Gastrocnemius medialis (tissue), 4 donors: ENCODE measurements around the gene SHOC2.

ENCODE experiments used
- CTCF ChIP-seq, 5 experiments: fragments of 450-650 bp in 3 of 5; fragments of 200-600 bp in 2 of 5; sonication (generic) in 2 of 5; IDR thresholded peaks in 4 of 5; conservative IDR thresholded peaks in 1 of 5; 1 replicate in 4 of 5; 2 replicates in 1 of 5; pipeline ENCODE4 v1.5.1; 2016 to 2019; ENCODE audit warnings: antibody characterized with exemption in 5 of 5, mild to moderate bottlenecking in 3 of 5, moderate library complexity in 3 of 5
- POLR2A ChIP-seq, 2 donors: fragments of 450-650 bp; IDR thresholded peaks; one replicate each; pipeline ENCODE4 v1.6.1; 2017; ENCODE audit warnings: antibody characterized with exemption in 2 of 2, mild to moderate bottlenecking in 2 of 2, moderate library complexity in 2 of 2

- TF ChIP-seq POLR2A (IDR thresholded peaks at IDR 0.05) (no peak), CTCF (IDR thresholded peaks at IDR 0.05 in 4 of 5, conservative IDR thresholded peaks at IDR 0.05 in 1 of 5) (no peak)
These were observed 4.4 kb upstream of the SHOC2 start for GRCh38 chr10:110915035-110915434.
